IMR-90 (cell line): ENCODE measurements around the gene EPHA2. TPM values are rescaled to one million over a fixed set of nuclear protein-coding genes. Genes with fewer than 3 reads are reported as not detected.

Experiments
- ATAC-seq: fragments of 200-7000 bp; cut with Tn5 transposase; 2 replicates; pipeline ENCODE4 v1.9.1; 2020; ENCODE audit warnings: low read depth, mild to moderate bottlenecking, moderate library complexity
- BruUV-seq: library from RNA; stranded (reverse); fragments of 400-500 nt; replicated peaks from 2 replicates; lab custom pipeline; 2021; lab: Mats Ljungman, UMichigan
- CTCF ChIA-PET: fragments of 300-600 bp; formaldehyde crosslinking; extraction: SDS; loops from one replicate; lab custom pipeline; 2021; ENCODE audit warnings: antibody characterized with exemption; lab: Yijun Ruan, JAX
- POLR2A ChIA-PET: fragments of 300-600 bp; sonication (Branson Sonifier 250); formaldehyde crosslinking; loops from one replicate; lab custom pipeline; 2022; ENCODE audit warnings: antibody characterized with exemption; ENCODE audit not compliant: unreplicated experiment; lab: Charles Lee
- DNase-seq: peaks from one replicate; pipeline ENCODE4 v3.0.0; 2013
- H2AFZ ChIP-seq: replicated peaks from 2 replicates; pipeline ENCODE3; 2013; ENCODE audit warnings: low read length, mild to moderate bottlenecking; ENCODE audit not compliant: poor library complexity
- H2AK5ac ChIP-seq: 2 replicates; pipeline ENCODE4 v1.6.1; 2013; ENCODE audit warnings: low read depth, low read length, inconsistent platforms
- H2AK9ac ChIP-seq: replicated peaks from 2 replicates; pipeline ENCODE3; 2013; ENCODE audit warnings: mild to moderate bottlenecking, low read depth, low read length, moderate library complexity; ENCODE audit not compliant: poor library complexity
- H2BK120ac ChIP-seq: 2 replicates; pipeline ENCODE4 v1.6.1; 2013; ENCODE audit warnings: low read depth, low read length, inconsistent platforms
- H2BK15ac ChIP-seq: 3 replicates; pipeline ENCODE4 v1.6.1; 2013; ENCODE audit warnings: low read depth, low read length, inconsistent platforms
- H2BK20ac ChIP-seq: 2 replicates; pipeline ENCODE4 v1.6.1; 2013; ENCODE audit warnings: low read depth, mild to moderate bottlenecking, inconsistent platforms, low read length, moderate library complexity
- H2BK5ac ChIP-seq: 2 replicates; pipeline ENCODE4 v1.6.1; 2013; ENCODE audit warnings: mild to moderate bottlenecking, low read depth, low read length, inconsistent platforms; ENCODE audit not compliant: poor library complexity, severe bottlenecking
- H3K14ac ChIP-seq: replicated peaks from 2 replicates; pipeline ENCODE4 v1.6.1; 2013; ENCODE audit warnings: low read depth, low read length, inconsistent platforms
- H3K18ac ChIP-seq: 2 replicates; pipeline ENCODE4 v1.6.1; 2013; ENCODE audit warnings: low read depth, low read length, control low read depth
- H3K23ac ChIP-seq: 2 replicates; pipeline ENCODE4 v1.6.1; 2013; ENCODE audit warnings: low read depth, low read length, inconsistent platforms
- H3K27ac ChIP-seq: 2 replicates; pipeline ENCODE4 v1.5.1; 2013; ENCODE audit warnings: mild to moderate bottlenecking, control low read depth, low read length; ENCODE audit not compliant: insufficient read depth
- H3K27me3 ChIP-seq: 2 replicates; pipeline ENCODE4 v1.6.1; 2013; ENCODE audit warnings: low read length; ENCODE audit not compliant: control insufficient read depth, insufficient read depth
- H3K36me3 ChIP-seq: 2 replicates; pipeline ENCODE4 v1.6.1; 2013; ENCODE audit warnings: low read length, mixed read lengths; ENCODE audit not compliant: control insufficient read depth, insufficient read depth
- H3K4ac ChIP-seq: 2 replicates; pipeline ENCODE4 v1.6.1; 2013; ENCODE audit warnings: low read depth, low read length, inconsistent platforms
- H3K4me1 ChIP-seq: 2 replicates; pipeline ENCODE4 v1.6.1; 2013; ENCODE audit warnings: low read length, mixed read lengths; ENCODE audit not compliant: control insufficient read depth, insufficient read depth
- H3K4me2 ChIP-seq: 2 replicates; pipeline ENCODE4 v1.6.1; 2013; ENCODE audit warnings: low read depth, mild to moderate bottlenecking, control low read depth, low read length, moderate library complexity
- H3K4me3 ChIP-seq: 2 replicates; pipeline ENCODE4 v1.5.1; 2013; ENCODE audit warnings: low read depth, mild to moderate bottlenecking, control low read depth, low read length, moderate library complexity; ENCODE audit not compliant: insufficient read depth
- H3K56ac ChIP-seq: 2 replicates; pipeline ENCODE4 v1.6.1; 2013; ENCODE audit warnings: low read length, inconsistent platforms; ENCODE audit not compliant: insufficient read depth; ENCODE audit errors: extremely low read depth
- H3K79me1 ChIP-seq, 2 experiments: 2 replicates each; pipeline ENCODE4 v1.6.1; 2013; ENCODE audit warnings: low read length in 2 of 2, inconsistent platforms in 1 of 2, low read depth in 1 of 2
- H3K9ac ChIP-seq: 2 replicates; pipeline ENCODE4 v1.6.1; 2013; ENCODE audit warnings: low read depth, low read length, control low read depth
- H3K9me1 ChIP-seq: 2 replicates; pipeline ENCODE4 v1.6.1; 2013; ENCODE audit warnings: low read length, inconsistent platforms; ENCODE audit not compliant: insufficient read depth
- H3K9me3 ChIP-seq: 2 replicates; pipeline ENCODE4 v1.6.1; 2013; ENCODE audit warnings: low read length; ENCODE audit not compliant: control insufficient read depth, insufficient read depth
- H4K20me1 ChIP-seq: 2 replicates; pipeline ENCODE4 v1.6.1; 2013; ENCODE audit warnings: low read length, inconsistent platforms; ENCODE audit not compliant: insufficient read depth
- H4K5ac ChIP-seq: 2 replicates; pipeline ENCODE4 v1.6.1; 2013; ENCODE audit warnings: mild to moderate bottlenecking, low read depth, low read length, control low read depth
- H4K8ac ChIP-seq, 2 experiments: 2 replicates each; pipeline ENCODE4 v1.6.1; 2013; ENCODE audit warnings: low read depth in 2 of 2, low read length in 2 of 2, control low read depth in 1 of 2, inconsistent platforms in 1 of 2
- H4K91ac ChIP-seq: 2 replicates; pipeline ENCODE4 v1.6.1; 2013; ENCODE audit warnings: low read depth, low read length, inconsistent platforms; ENCODE audit not compliant: insufficient read depth
- BHLHE40 ChIP-seq: fragments of 150-350 bp; IDR thresholded peaks from 2 replicates; pipeline ENCODE4 v1.6.1; 2016; ENCODE audit warnings: mild to moderate bottlenecking, low read depth, low read length
- CEBPB ChIP-seq: IDR thresholded peaks from 2 replicates; pipeline ENCODE4 v1.6.1; 2012; ENCODE audit warnings: low read depth, low read length, improper control_type of control experiment
- CHD1 ChIP-seq: IDR thresholded peaks from 2 replicates; pipeline ENCODE4 v1.6.1; 2012; ENCODE audit warnings: low read depth, low read length, improper control_type of control experiment
- CTCF ChIP-seq: conservative IDR thresholded peaks from 2 replicates; pipeline ENCODE4 v1.5.1; 2012; ENCODE audit warnings: mild to moderate bottlenecking, low read depth, low read length, improper control_type of control experiment
- FOS ChIP-seq: fragments of 150-350 bp; IDR thresholded peaks from 2 replicates; pipeline ENCODE4 v1.6.1; 2016; ENCODE audit warnings: low read depth, low read length
- MAFK ChIP-seq: IDR thresholded peaks from 2 replicates; pipeline ENCODE4 v1.6.1; 2012; ENCODE audit warnings: low read depth, low read length, improper control_type of control experiment
- MAZ ChIP-seq: IDR thresholded peaks from 2 replicates; pipeline ENCODE4 v1.6.1; 2012; ENCODE audit warnings: low read depth, mild to moderate bottlenecking, low read length, improper control_type of control experiment, moderate library complexity, borderline replicate concordance
- MXI1 ChIP-seq: IDR thresholded peaks from 2 replicates; pipeline ENCODE4 v1.6.1; 2012; ENCODE audit warnings: low read depth, mild to moderate bottlenecking, low read length, moderate library complexity, borderline replicate concordance
- NFE2L2 ChIP-seq: fragments of 150-350 bp; IDR thresholded peaks from 2 replicates; pipeline ENCODE4 v1.6.1; 2016; ENCODE audit warnings: low read depth, mild to moderate bottlenecking, low read length
- POLR2A ChIP-seq: IDR thresholded peaks from 2 replicates; pipeline ENCODE4 v1.6.1; 2012; ENCODE audit warnings: mild to moderate bottlenecking, low read depth, low read length
- RAD21 ChIP-seq: IDR thresholded peaks from 2 replicates; pipeline ENCODE4 v1.6.1; 2012; ENCODE audit warnings: low read length, improper control_type of control experiment
- RCOR1 ChIP-seq: IDR thresholded peaks from 2 replicates; pipeline ENCODE4 v1.6.1; 2012; ENCODE audit warnings: mild to moderate bottlenecking, low read length, improper control_type of control experiment; ENCODE audit not compliant: insufficient replicate concordance
- RFX5 ChIP-seq: IDR thresholded peaks from 2 replicates; pipeline ENCODE4 v1.8.0; 2012; ENCODE audit warnings: low read depth, mild to moderate bottlenecking, low read length, moderate library complexity
- SMC3 ChIP-seq: fragments of 150-350 bp; IDR thresholded peaks from 2 replicates; pipeline ENCODE4 v1.6.1; 2016; ENCODE audit warnings: low read depth, mild to moderate bottlenecking, antibody characterized with exemption, low read length, moderate library complexity
- WGBS, 2 experiments: methylation state at CpG; one replicate each; pipeline versions ENCODE4 v1.1.5 to v1.1.7; 2013; ENCODE audit warnings: missing lambda C conversion rate in 2 of 2; ENCODE audit not compliant: insufficient read length in 1 of 2; ENCODE audit errors: extremely low coverage in 2 of 2; 5-methylcytosine and 5-hydroxymethylcytosine counted together
- dilution Hi-C: fragments of 300-500 bp; cut with HindIII; formaldehyde crosslinking; loops from one replicate; pipeline ENCODE4 v1.14.3; 2018; ENCODE audit warnings: low sequenced_read_pairs; ENCODE audit not compliant: unreplicated experiment
- in situ Hi-C: fragments of 300-500 bp; cut with MboI; formaldehyde crosslinking; loops from 3 replicates; pipeline ENCODE4 v1.14.3; 2019; ENCODE audit warnings: low sequenced_read_pairs, inconsistent platforms, mixed read lengths
- intact Hi-C: fragments of 100-400 bp; cut with micrococcal nuclease; formaldehyde crosslinking; loops from 2 replicates; pipeline ENCODE4 v1.10.0; 2022
- polyA plus RNA-seq, 3 experiments: library from polyadenylated mRNA; depleted of rRNA; stranded (reverse); fragments of >200 nt; gene quantifications; 2 replicates each; pipeline ENCODE4 v1.2.3, GENCODE V29; 2012; ENCODE audit warnings: low replicate concordance in 1 of 3
- total RNA-seq: library from RNA; depleted of rRNA; stranded (reverse); fragments of >200 nt; gene quantifications from 2 replicates; pipeline ENCODE4 v1.2.3, GENCODE V29; 2012
- TF ChIP-seq, protein P1 (sequence below): fragments of 150-350 bp; IDR thresholded peaks from 2 replicates; pipeline ENCODE4 v1.6.1; 2017; ENCODE audit warnings: mild to moderate bottlenecking, antibody characterized with exemption, low read length, low read depth

EPHA2 gene
- total and polyA plus RNA-seq, 2 of the 4 experiments (the other 2 are of a cell fraction) = 24.0 to 72.6 TPM

DNA sequence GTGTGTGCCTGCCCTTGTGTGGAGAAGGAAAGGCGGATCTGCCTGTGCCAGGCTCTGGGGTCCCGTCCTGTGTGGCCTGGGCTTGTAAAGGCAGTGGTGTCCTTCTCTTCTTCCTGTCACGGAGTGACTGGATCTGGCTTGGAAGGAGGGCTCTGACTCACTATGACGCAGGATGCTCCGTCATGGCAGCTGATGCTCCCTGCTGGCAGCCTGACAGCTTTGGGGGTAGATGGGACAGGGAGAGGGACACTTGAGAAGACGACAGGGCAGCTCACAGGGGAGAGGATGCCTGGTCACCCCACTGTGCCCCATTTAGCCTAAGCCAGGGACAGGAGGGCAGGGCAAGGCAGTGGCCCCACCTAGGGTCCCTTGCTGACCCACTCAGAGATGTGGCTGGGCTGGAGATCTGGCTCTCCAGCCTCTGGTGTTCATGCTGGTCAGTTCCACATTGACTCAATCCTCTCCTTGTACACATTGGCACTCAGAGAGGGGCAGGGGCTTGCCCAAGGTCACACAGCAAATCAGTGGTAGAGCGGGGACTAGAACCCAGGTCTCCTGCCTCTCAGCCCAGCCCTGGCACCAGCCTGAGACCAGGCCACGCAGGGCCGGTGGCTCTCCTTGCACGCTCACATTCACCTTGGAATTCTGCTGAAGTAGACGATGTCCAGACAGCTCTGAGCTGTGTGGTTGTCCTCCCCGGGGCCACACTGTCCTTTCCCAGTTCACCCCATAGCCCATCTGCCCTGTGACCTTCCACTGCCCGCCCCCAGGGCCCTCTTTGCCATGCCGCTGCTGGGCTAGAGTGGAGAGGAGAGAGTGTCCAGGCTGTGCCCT is 79.6 kb downstream of the EPHA2 start:
- Histone ChIP-seq H2BK20ac (peak overlapping the region; percentile 89), H2BK15ac (peak overlapping the region; percentile 84; the same call in 2 of the 3 replicates), H3K4me1 (peaks cover 15% of the 10 kb centered on the region), H3K27ac (peak overlapping the region; percentile 44; the same call in 1 of the 2 replicates), H3K14ac (peak overlapping the region; percentile 92), H2BK5ac (peak overlapping the region; percentile 92), H3K9me1 (peaks cover 10% of the 10 kb centered on the region; the same call in 1 of the 2 replicates), H4K91ac (peak overlapping the region; percentile 97), H3K36me3 (no peaks in the 10 kb centered on the region), H2AFZ (peak overlapping the region; percentile 92), H3K79me1 (peaks cover 0 to 6% of the 10 kb centered on the region in 2 experiments; a peak in 2 of 4 replicates), H4K8ac (peak overlapping the region; percentile 8 to 98), H2BK120ac (peak overlapping the region; percentile 83), H3K56ac (peak overlapping the region; percentile 53), H3K18ac (peak overlapping the region; percentile 64), H4K5ac (peak overlapping the region; percentile 87), H3K4me3 (no peak overlapping the region), H3K4me2 (peak overlapping the region; percentile 28; the same call in 1 of the 2 replicates), H3K9me3 (no peaks in the 10 kb centered on the region), H3K27me3 (no peaks in the 10 kb centered on the region; the same call in 1 of the 2 replicates), H4K20me1 (no peaks in the 10 kb centered on the region), H2AK9ac (peak overlapping the region; percentile 97), H2AK5ac (peak overlapping the region; percentile 89), H3K4ac (peak overlapping the region; percentile 98), H3K23ac (peak overlapping the region; percentile 86; the same call in 1 of the 2 replicates), H3K9ac (peak overlapping the region; percentile 4; the same call in 1 of the 2 replicates)
- dilution Hi-C loops = no loop called here
- POLR2A ChIA-PET = interaction anchor here (0.6 kb wide), 1 partner anchor 280 kb away, joined by 3 read pairs; no protein-coding TSS in a partner anchor
- no TSS peak for BruUV-seq
- in situ Hi-C loops = loop anchor here (5.0 kb wide), 2 partner anchors 106 to 166 kb away; no protein-coding TSS in a partner anchor
- peak; percentile 50 for ATAC-seq
- intact Hi-C loops = no loop called here
- CTCF ChIA-PET = no interaction called here
- peak; percentile 98 for DNase-seq
- WGBS, 2 experiments = 0% methylated on average over 1 of the region's 14 CpGs; no CpG with 5 or more reads in 1 of the 2 experiments
- TF ChIP-seq RCOR1 = peak; percentile 54
- no peak for TF ChIP-seq SMC3
- TF ChIP-seq POLR2A = peak; percentile 80; the same call in 1 of the 2 replicates
- TF ChIP-seq CTCF = no peak
- peak; percentile 40; the same call in 1 of the 2 replicates for TF ChIP-seq MAZ
- peak; percentile 93 for TF ChIP-seq FOS
- no peak for TF ChIP-seq MXI1
- TF ChIP-seq, protein P1, sequence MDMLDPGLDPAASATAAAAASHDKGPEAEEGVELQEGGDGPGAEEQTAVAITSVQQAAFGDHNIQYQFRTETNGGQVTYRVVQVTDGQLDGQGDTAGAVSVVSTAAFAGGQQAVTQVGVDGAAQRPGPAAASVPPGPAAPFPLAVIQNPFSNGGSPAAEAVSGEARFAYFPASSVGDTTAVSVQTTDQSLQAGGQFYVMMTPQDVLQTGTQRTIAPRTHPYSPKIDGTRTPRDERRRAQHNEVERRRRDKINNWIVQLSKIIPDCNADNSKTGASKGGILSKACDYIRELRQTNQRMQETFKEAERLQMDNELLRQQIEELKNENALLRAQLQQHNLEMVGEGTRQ = peak; percentile 66
- no peak for TF ChIP-seq RAD21
- TF ChIP-seq RFX5 = no peak
- TF ChIP-seq NFE2L2 = peak; percentile 39; the same call in 1 of the 2 replicates
- TF ChIP-seq MAFK = no peak
- TF ChIP-seq BHLHE40 = peak; percentile 40; the same call in 1 of the 2 replicates
- no peak for TF ChIP-seq CEBPB
- no peak for TF ChIP-seq CHD1
